ENCODE data around the gene CLCN6. TPM values are rescaled to one million over a fixed set of nuclear protein-coding genes. Genes with fewer than 3 reads are reported as not detected.
A peak's percentile ranks its signal among the peaks of the same experiment; 100 is the strongest.

The CLCN6 gene
- total RNA-seq, 1 donor from 2014 or later = 16.1 TPM

- Histone ChIP-seq H3K4me1 (peaks cover 6% of the 10 kb centered on the region), H3K4me3 (no peak overlapping the region), H3K27ac (replicated peaks) (no peak overlapping the region), H3K36me3 (no peaks in the 10 kb centered on the region), H3K27me3 (ENCODE audit: low read depth) (peaks cover 59% of the 10 kb centered on the region), H3K9me3 (replicated peaks) (no peaks in the 10 kb centered on the region)
- TF ChIP-seq, protein P1, sequence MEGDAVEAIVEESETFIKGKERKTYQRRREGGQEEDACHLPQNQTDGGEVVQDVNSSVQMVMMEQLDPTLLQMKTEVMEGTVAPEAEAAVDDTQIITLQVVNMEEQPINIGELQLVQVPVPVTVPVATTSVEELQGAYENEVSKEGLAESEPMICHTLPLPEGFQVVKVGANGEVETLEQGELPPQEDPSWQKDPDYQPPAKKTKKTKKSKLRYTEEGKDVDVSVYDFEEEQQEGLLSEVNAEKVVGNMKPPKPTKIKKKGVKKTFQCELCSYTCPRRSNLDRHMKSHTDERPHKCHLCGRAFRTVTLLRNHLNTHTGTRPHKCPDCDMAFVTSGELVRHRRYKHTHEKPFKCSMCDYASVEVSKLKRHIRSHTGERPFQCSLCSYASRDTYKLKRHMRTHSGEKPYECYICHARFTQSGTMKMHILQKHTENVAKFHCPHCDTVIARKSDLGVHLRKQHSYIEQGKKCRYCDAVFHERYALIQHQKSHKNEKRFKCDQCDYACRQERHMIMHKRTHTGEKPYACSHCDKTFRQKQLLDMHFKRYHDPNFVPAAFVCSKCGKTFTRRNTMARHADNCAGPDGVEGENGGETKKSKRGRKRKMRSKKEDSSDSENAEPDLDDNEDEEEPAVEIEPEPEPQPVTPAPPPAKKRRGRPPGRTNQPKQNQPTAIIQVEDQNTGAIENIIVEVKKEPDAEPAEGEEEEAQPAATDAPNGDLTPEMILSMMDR (IDR thresholded peaks at IDR 0.05; ENCODE audit: borderline replicate concordance) = no peak
- intact Hi-C loops (cut with micrococcal nuclease) = no loop called here
- DNase-seq = no peak
These were observed 49.4 kb downstream of the CLCN6 start for GRCh38 chr1:11855430-11855829.

DNA sequence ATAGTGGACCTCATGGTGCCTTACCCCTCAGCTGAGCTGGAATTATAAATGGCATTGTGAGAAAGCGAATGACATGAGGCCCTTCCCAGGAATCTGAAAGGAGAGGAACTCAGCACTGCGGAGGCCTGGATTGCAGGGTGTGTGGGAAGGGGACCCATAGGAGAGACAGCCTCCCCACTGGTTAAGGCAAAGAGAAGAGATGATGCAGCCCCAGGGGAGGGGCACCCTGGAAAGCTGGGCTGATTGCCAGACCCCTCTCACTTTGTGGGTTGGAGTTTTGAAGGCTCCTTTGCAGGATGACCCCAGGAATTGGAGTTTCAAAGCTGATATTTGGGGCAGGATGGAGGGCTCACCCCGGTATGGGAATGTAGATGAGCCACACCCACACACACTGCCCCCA is 50.7 kb downstream of the CLCN6 start:
- peaks cover 6% of the 10 kb centered on the region for H3K4me1 ChIP-seq
- TF ChIP-seq, protein P1 (IDR thresholded peaks at IDR 0.05; ENCODE audit: borderline replicate concordance) = no peak
- H3K27me3 ChIP-seq (ENCODE audit: low read depth) = peaks cover 72% of the 10 kb centered on the region
- no peak overlapping the region for H3K27ac ChIP-seq (replicated peaks)
- intact Hi-C loops (cut with micrococcal nuclease) = no loop called here
- DNase-seq = no peak
- H3K4me3 ChIP-seq = no peak overlapping the region
- H3K36me3 ChIP-seq = no peaks in the 10 kb centered on the region
- no peaks in the 10 kb centered on the region for H3K9me3 ChIP-seq (replicated peaks)

DNA sequence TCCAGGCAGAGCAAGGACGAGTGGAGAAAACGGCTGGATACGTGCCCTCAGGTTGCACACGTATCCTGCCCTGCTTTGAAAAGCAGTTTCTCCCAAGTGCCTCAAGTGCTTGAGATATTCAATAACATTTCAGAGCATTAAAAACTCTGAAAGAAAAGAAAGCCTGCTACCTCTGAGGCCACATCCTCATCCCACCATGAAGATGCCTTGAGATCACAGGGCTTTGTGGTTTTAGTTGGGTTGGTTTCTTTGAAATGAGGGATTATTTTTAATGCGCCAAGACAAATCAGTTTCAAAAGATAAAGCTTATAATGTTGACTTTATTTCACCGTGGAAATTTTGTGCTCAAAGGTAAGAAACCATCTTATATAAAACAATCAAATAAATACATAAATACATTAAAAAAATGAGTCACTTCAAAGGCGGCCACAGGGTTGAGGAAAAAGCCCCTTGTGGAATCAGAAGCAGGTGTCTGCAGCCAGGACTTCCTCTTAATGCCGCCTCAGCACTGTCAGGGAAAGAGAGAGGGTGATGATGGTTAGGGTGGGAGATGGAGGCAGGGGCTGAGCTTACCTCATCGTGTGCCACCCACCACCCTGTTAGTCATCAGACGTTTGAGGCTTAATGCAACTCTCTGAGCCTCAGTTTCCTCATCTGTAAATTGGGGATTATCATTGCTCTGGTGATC is 51.3 kb downstream of the CLCN6 start:
- Histone ChIP-seq H3K27me3 (ENCODE audit: low read depth) (peaks cover 78% of the 10 kb centered on the region), H3K36me3 (no peaks in the 10 kb centered on the region), H3K4me3 (no peak overlapping the region), H3K27ac (replicated peaks) (no peak overlapping the region), H3K9me3 (replicated peaks) (no peaks in the 10 kb centered on the region), H3K4me1 (peaks cover 6% of the 10 kb centered on the region)
- DNase-seq = no peak
- intact Hi-C loops (cut with micrococcal nuclease) = no loop called here
- TF ChIP-seq, protein P1 (IDR thresholded peaks at IDR 0.05; ENCODE audit: borderline replicate concordance) = no peak

DNA sequence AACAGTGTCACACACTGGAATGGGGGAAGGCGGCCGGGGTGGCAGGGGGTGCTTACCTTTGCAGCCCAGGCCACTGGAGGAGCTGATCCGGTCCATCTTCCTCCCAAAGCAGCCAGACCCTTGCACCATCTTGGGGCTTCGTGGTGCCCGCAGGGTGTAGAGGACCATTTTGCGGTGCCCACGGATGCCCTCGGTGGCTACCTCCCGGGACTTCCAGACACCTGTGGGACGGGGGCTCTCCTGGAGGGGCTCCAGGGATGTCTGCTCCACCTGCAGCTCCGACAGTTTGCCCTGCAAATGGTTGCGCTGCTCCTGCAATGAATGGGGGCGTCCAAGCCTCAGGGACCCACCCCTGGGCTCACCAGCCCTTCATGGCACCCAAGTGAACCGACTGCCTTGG is 52.2 kb downstream of the CLCN6 start:
- DNase-seq = no peak
- Histone ChIP-seq H3K36me3 (no peaks in the 10 kb centered on the region), H3K9me3 (replicated peaks) (no peaks in the 10 kb centered on the region), H3K27me3 (ENCODE audit: low read depth) (peaks cover 87% of the 10 kb centered on the region), H3K27ac (replicated peaks) (no peak overlapping the region), H3K4me3 (no peak overlapping the region), H3K4me1 (peaks cover 6% of the 10 kb centered on the region)
- intact Hi-C loops (cut with micrococcal nuclease) = no loop called here
- TF ChIP-seq, protein P1 (IDR thresholded peaks at IDR 0.05; ENCODE audit: borderline replicate concordance) = no peak

GRCh38 chr1:11858613-11858967 is 52.6 kb downstream of the CLCN6 start, which contains the start of gene NPPB:
TSS of gene NPPB (minus strand) at chr1:11858945. CDS start at chr1:11858833, 112 bp downstream.
- Histone ChIP-seq H3K4me1 (peaks cover 6% of the 10 kb centered on the region), H3K27me3 (ENCODE audit: low read depth) (peaks cover 88% of the 10 kb centered on the region), H3K27ac (replicated peaks) (no peak within 1 kb of the TSS), H3K4me3 (peak within 1 kb of the TSS; percentile 3), H3K36me3 (no peaks in the 10 kb centered on the region), H3K9me3 (replicated peaks) (no peaks in the 10 kb centered on the region)
- TF ChIP-seq, protein P1 (IDR thresholded peaks at IDR 0.05; ENCODE audit: borderline replicate concordance) = no peak
- intact Hi-C loops (cut with micrococcal nuclease) = no loop called here
- no peak for DNase-seq

Measured in left ventricle myocardium inferior (tissue), 1 donor.